NCI-H1694 treated with DMSO at 0.1 percent for 48 hours (cell line): ENCODE data around the gene ATP6V1F.

Experiments used
- DNase-seq: peaks from one replicate; lab custom pipeline; 2025; lab: John Stamatoyannopoulos, UW

ATP6V1F gene

GRCh38 chr7:128835790-128836641 lies 26.6 kb upstream of the ATP6V1F start:
- no peak for DNase-seq

GRCh38 chr7:128836729-128837348 lies 25.8 kb upstream of the ATP6V1F start:
- DNase-seq, result no peak

GRCh38 chr7:128837521-128837921 lies 25.1 kb upstream of the ATP6V1F start:
- DNase-seq, result no peak

- no peak for DNase-seq
Observed at GRCh38 chr7:128838109-128838779, 24.4 kb upstream of the ATP6V1F start.

GRCh38 chr7:128838981-128839731 lies 23.5 kb upstream of the ATP6V1F start:
- DNase-seq, result no peak

- DNase-seq, result no peak
Observed at GRCh38 chr7:128839751-128840177, 22.9 kb upstream of the ATP6V1F start.

GRCh38 chr7:128840326-128841170 lies 22.1 kb upstream of the ATP6V1F start:
- no peak for DNase-seq

- DNase-seq, result no peak
Observed at GRCh38 chr7:128841171-128841690, 21.4 kb upstream of the ATP6V1F start.

GRCh38 chr7:128841921-128842673 lies 20.6 kb upstream of the ATP6V1F start:
- no peak for DNase-seq

- no peak for DNase-seq
Observed at GRCh38 chr7:128842674-128843641, 19.7 kb upstream of the ATP6V1F start.

- no peak for DNase-seq
Observed at GRCh38 chr7:128843938-128844621, 18.6 kb upstream of the ATP6V1F start.

GRCh38 chr7:128844777-128845311 lies 17.8 kb upstream of the ATP6V1F start:
- no peak for DNase-seq

- DNase-seq, result no peak
Observed at GRCh38 chr7:128845475-128845874, 17.2 kb upstream of the ATP6V1F start.

GRCh38 chr7:128845987-128846386 lies 16.7 kb upstream of the ATP6V1F start:
- no peak for DNase-seq

GRCh38 chr7:128846781-128847444 lies 15.7 kb upstream of the ATP6V1F start:
- DNase-seq, result no peak

- no peak for DNase-seq
Observed at GRCh38 chr7:128847721-128848211, 14.9 kb upstream of the ATP6V1F start.
